C1 segment of cervical spinal cord (tissue), 14 donors: ENCODE results near the gene CTNNA3.

Experiments
- DNase-seq, 14 donors: peaks; one replicate each; lab custom pipeline; 2025; lab: John Stamatoyannopoulos, UW

The CTNNA3 gene

GRCh38 chr10:66767707-66768106 is 928.3 kb downstream of the CTNNA3 start:
- no peak for DNase-seq

GRCh38 chr10:66762218-66762729 is 933.7 kb downstream of the CTNNA3 start:
- no peak for DNase-seq

GRCh38 chr10:66760941-66761340 is 935.1 kb downstream of the CTNNA3 start:
- DNase-seq: no peak

GRCh38 chr10:66755474-66755873 is 940.5 kb downstream of the CTNNA3 start:
- DNase-seq: no peak

GRCh38 chr10:66752714-66753113 is 943.3 kb downstream of the CTNNA3 start:
- DNase-seq: no peak

GRCh38 chr10:66748217-66748616 is 947.8 kb downstream of the CTNNA3 start:
- no peak for DNase-seq

GRCh38 chr10:66747451-66747850 is 948.5 kb downstream of the CTNNA3 start:
- no peak for DNase-seq

GRCh38 chr10:66746711-66747110 is 949.3 kb downstream of the CTNNA3 start:
- no peak for DNase-seq

- DNase-seq: no peak
Measured at GRCh38 chr10:66746246-66746645, 949.7 kb downstream of the CTNNA3 start.

- DNase-seq: no peak
Measured at GRCh38 chr10:66744915-66745314, 951.1 kb downstream of the CTNNA3 start.

GRCh38 chr10:66737241-66737640 is 958.8 kb downstream of the CTNNA3 start:
- no peak for DNase-seq

- no peak for DNase-seq
Measured at GRCh38 chr10:66723608-66724400, 972.2 kb downstream of the CTNNA3 start.

- DNase-seq: no peak
Measured at GRCh38 chr10:66719483-66719882, 976.5 kb downstream of the CTNNA3 start.

- no peak for DNase-seq
Measured at GRCh38 chr10:66717231-66717981, 978.6 kb downstream of the CTNNA3 start.

- DNase-seq: no peak
Measured at GRCh38 chr10:66714741-66715140, 981.3 kb downstream of the CTNNA3 start.

GRCh38 chr10:66713387-66713786 is 982.6 kb downstream of the CTNNA3 start:
- no peak for DNase-seq

- DNase-seq: no peak
Measured at GRCh38 chr10:66698069-66698468, 997.9 kb downstream of the CTNNA3 start.

GRCh38 chr10:66695046-66695445 is 1000.9 kb downstream of the CTNNA3 start:
- DNase-seq: no peak

GRCh38 chr10:66684581-66684980 is 1011.4 kb downstream of the CTNNA3 start:
- no peak for DNase-seq

GRCh38 chr10:66680886-66681285 is 1015.1 kb downstream of the CTNNA3 start:
- DNase-seq: no peak

GRCh38 chr10:66678521-66678920 is 1017.5 kb downstream of the CTNNA3 start:
- no peak for DNase-seq

- DNase-seq: no peak
Measured at GRCh38 chr10:66673071-66673470, 1022.9 kb downstream of the CTNNA3 start.

GRCh38 chr10:66671562-66671961 is 1024.4 kb downstream of the CTNNA3 start:
- no peak for DNase-seq
